BLaER1 (cell line): ENCODE data around the gene RYR3.

ENCODE experiments used
- H3K27ac ChIP-seq: shearing (Covaris generic); formaldehyde crosslinking; 2 replicates; pipeline ENCODE4 v1.8.1; 2022
- H3K27me3 ChIP-seq: shearing (Covaris generic); formaldehyde crosslinking; 2 replicates; pipeline ENCODE4 v1.8.1; 2022
- H3K36me3 ChIP-seq: shearing (Covaris generic); formaldehyde crosslinking; 2 replicates; pipeline ENCODE4 v1.8.1; 2022
- H3K4me1 ChIP-seq: shearing (Covaris generic); formaldehyde crosslinking; 2 replicates; pipeline ENCODE4 v1.8.1; 2022
- H3K4me2 ChIP-seq: shearing (Covaris generic); formaldehyde crosslinking; 2 replicates; pipeline ENCODE4 v1.8.1; 2022
- H3K4me3 ChIP-seq: shearing (Covaris generic); formaldehyde crosslinking; 2 replicates; pipeline ENCODE4 v1.8.1; 2022
- H3K9ac ChIP-seq: shearing (Covaris generic); formaldehyde crosslinking; 2 replicates; pipeline ENCODE4 v1.8.1; 2022
- H3K9me3 ChIP-seq: shearing (Covaris generic); formaldehyde crosslinking; 2 replicates; pipeline ENCODE4 v1.8.1; 2022
- H4K20me1 ChIP-seq: shearing (Covaris generic); formaldehyde crosslinking; 2 replicates; pipeline ENCODE4 v1.8.1; 2022
- Cebpa-rat ChIP-seq: shearing (Covaris generic); IDR thresholded peaks from 2 replicates; pipeline ENCODE4 v1.8.1; 2022

Gene RYR3

DNA sequence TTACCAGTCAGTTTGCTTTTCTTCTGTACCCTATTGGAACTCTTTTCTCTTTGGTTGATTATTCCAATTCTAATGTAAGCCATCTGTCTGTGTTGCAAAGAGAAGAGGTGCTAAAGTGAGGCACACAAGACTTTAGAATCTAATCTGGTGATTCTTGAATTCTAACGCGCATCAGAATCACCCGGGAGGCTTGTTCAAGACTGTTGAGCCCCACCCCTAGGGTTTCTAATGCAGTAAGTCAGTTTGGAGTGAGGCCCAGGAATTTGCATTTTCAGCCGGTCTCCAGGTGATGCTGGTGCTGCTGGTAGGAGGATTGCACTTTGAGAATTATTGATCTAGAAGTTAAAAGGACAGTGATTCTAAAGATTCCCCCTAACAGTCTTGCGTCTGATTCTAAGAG, 472.2 kb downstream of the RYR3 start:
- Histone ChIP-seq H3K9ac (no peak overlapping the region), H3K27me3 (no peaks in the 10 kb centered on the region), H3K4me3 (no peak overlapping the region), H3K4me1 (peaks cover 8% of the 10 kb centered on the region), H4K20me1 (no peaks in the 10 kb centered on the region), H3K27ac (no peak overlapping the region), H3K4me2 (no peak overlapping the region), H3K36me3 (no peaks in the 10 kb centered on the region), H3K9me3 (no peaks in the 10 kb centered on the region)
- no peak for TF ChIP-seq Cebpa-rat

DNA sequence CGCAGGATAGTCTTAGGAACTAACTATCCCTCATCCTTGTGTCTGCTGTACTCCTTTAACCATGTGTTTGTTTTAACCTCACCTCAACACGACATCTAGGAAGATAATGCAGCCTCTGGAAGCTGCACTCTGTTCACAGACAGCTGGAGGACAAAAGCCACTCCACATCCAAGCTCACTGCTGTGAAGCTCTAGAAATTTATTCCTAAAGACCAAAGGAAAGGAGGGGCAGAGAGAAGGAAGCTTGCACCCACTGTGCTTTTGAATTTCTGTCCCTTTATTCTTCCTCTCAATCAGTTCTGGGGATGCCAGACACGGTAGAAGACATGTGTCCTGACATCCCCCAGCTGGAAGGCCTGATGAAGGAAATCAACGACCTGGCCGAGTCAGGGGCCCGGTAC, 474.6 kb downstream of the RYR3 start:
- Histone ChIP-seq H3K4me2 (no peak overlapping the region), H3K27me3 (no peaks in the 10 kb centered on the region), H4K20me1 (no peaks in the 10 kb centered on the region), H3K27ac (no peak overlapping the region), H3K4me1 (peaks cover 2% of the 10 kb centered on the region), H3K36me3 (no peaks in the 10 kb centered on the region), H3K9me3 (no peaks in the 10 kb centered on the region), H3K9ac (no peak overlapping the region), H3K4me3 (no peak overlapping the region)
- no peak for TF ChIP-seq Cebpa-rat

DNA sequence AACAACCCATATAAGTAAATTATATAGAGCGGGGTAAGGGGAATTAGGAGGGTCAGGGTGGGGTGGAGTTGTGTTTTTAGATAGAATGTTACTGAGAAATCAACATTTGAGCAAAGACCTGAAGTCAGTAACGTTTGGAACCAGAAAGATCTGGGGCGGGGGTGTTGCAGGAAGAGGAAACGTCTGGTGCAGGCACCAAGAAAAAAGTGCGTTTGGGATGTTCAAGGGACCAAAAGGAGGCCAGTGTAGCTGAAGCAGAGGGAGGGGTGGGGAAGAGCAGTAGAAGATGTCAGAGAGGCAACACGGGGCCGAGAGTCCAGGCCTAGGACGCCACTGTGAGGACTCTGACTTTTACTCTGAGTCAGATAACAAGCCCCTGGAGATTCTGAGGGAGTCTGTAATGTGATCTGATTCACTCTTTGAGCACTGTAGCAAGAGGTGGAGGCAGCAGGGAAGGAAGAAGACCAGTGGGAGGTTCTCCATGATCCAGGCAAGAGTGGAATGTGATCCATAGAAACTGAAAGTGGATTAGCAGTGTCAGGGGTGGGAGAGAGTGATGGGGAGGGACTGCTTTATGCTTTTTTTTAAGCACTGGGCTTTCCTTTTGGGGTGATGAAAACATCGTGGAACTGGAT, 478.3 kb downstream of the RYR3 start:
- Histone ChIP-seq H3K4me1 (no peaks in the 10 kb centered on the region), H3K36me3 (no peaks in the 10 kb centered on the region), H3K27ac (no peak overlapping the region), H3K27me3 (no peaks in the 10 kb centered on the region), H3K9ac (no peak overlapping the region), H3K4me2 (no peak overlapping the region), H4K20me1 (no peaks in the 10 kb centered on the region), H3K9me3 (no peaks in the 10 kb centered on the region), H3K4me3 (no peak overlapping the region)
- no peak for TF ChIP-seq Cebpa-rat

DNA sequence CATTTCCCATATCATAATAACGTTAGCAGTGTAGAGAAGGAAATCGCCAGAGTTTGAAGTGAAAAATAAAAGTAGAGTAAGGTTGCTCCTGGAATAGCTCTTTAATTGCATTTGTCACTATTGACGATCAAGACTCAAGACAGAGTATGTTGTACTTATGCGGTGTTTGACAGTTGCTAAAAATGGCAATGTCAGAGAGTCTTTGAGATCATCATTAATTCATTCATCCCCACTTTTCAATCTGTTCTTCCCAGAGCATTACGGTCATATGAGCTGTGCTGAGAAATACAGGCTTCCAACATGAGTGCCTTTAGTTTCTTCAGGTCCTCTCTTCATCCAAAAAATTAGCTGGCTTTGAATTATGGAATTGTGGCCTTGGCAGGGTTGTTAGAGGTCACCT, 483.7 kb downstream of the RYR3 start:
- H3K27me3 ChIP-seq = no peaks in the 10 kb centered on the region
- H3K4me2 ChIP-seq = no peak overlapping the region
- H4K20me1 ChIP-seq = no peaks in the 10 kb centered on the region
- no peaks in the 10 kb centered on the region for H3K9me3 ChIP-seq
- no peaks in the 10 kb centered on the region for H3K4me1 ChIP-seq
- H3K27ac ChIP-seq = no peak overlapping the region
- H3K9ac ChIP-seq = no peak overlapping the region
- no peaks in the 10 kb centered on the region for H3K36me3 ChIP-seq
- TF ChIP-seq Cebpa-rat = no peak
- no peak overlapping the region for H3K4me3 ChIP-seq

DNA sequence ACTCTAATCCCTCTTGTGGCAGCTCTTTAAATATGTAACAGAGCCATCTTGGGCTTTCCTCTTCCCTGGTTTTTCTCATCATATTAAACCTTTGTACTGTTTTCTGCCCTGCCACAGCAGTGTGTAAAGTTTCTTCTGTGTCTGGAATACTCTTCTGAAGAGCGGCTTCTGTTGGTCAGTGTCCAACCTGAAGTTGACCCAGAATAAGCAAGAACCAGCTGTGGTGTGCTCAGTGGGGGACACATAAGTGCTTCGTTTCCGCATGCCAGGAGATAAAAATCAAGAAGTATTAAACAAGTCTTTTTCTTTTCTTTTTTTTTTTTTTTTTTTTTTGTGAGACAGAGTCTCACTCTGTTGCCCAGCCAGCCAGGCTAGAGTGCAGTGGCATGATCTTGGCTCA, 484.3 kb downstream of the RYR3 start:
- H4K20me1 ChIP-seq = no peaks in the 10 kb centered on the region
- H3K9ac ChIP-seq = no peak overlapping the region
- no peaks in the 10 kb centered on the region for H3K4me1 ChIP-seq
- no peak overlapping the region for H3K27ac ChIP-seq
- no peak for TF ChIP-seq Cebpa-rat
- no peaks in the 10 kb centered on the region for H3K9me3 ChIP-seq
- no peaks in the 10 kb centered on the region for H3K27me3 ChIP-seq
- no peaks in the 10 kb centered on the region for H3K36me3 ChIP-seq
- H3K4me2 ChIP-seq = no peak overlapping the region
- no peak overlapping the region for H3K4me3 ChIP-seq

- H3K9me3 ChIP-seq = no peaks in the 10 kb centered on the region
- no peak overlapping the region for H3K27ac ChIP-seq
- no peaks in the 10 kb centered on the region for H3K4me1 ChIP-seq
- H3K27me3 ChIP-seq = no peaks in the 10 kb centered on the region
- no peak overlapping the region for H3K4me2 ChIP-seq
- no peak for TF ChIP-seq Cebpa-rat
- no peaks in the 10 kb centered on the region for H4K20me1 ChIP-seq
- H3K4me3 ChIP-seq = no peak overlapping the region
- no peak overlapping the region for H3K9ac ChIP-seq
- H3K36me3 ChIP-seq = no peaks in the 10 kb centered on the region
Measured at GRCh38 chr15:33797651-33798050, 486.9 kb downstream of the RYR3 start.

- Histone ChIP-seq H3K4me1 (no peaks in the 10 kb centered on the region), H3K4me2 (no peak overlapping the region), H3K27ac (no peak overlapping the region), H4K20me1 (no peaks in the 10 kb centered on the region), H3K27me3 (no peaks in the 10 kb centered on the region), H3K9ac (no peak overlapping the region), H3K36me3 (no peaks in the 10 kb centered on the region), H3K9me3 (no peaks in the 10 kb centered on the region), H3K4me3 (no peak overlapping the region)
- no peak for TF ChIP-seq Cebpa-rat
Measured at GRCh38 chr15:33801954-33802353, 491.2 kb downstream of the RYR3 start.

GRCh38 chr15:33807665-33808064, 496.9 kb downstream of the RYR3 start:
- Histone ChIP-seq H3K4me2 (no peak overlapping the region), H3K27me3 (no peaks in the 10 kb centered on the region), H3K27ac (no peak overlapping the region), H3K4me1 (no peaks in the 10 kb centered on the region), H4K20me1 (no peaks in the 10 kb centered on the region), H3K9me3 (no peaks in the 10 kb centered on the region; the same call in 1 of the 2 replicates), H3K36me3 (no peaks in the 10 kb centered on the region), H3K9ac (no peak overlapping the region), H3K4me3 (no peak overlapping the region)
- TF ChIP-seq Cebpa-rat = no peak

DNA sequence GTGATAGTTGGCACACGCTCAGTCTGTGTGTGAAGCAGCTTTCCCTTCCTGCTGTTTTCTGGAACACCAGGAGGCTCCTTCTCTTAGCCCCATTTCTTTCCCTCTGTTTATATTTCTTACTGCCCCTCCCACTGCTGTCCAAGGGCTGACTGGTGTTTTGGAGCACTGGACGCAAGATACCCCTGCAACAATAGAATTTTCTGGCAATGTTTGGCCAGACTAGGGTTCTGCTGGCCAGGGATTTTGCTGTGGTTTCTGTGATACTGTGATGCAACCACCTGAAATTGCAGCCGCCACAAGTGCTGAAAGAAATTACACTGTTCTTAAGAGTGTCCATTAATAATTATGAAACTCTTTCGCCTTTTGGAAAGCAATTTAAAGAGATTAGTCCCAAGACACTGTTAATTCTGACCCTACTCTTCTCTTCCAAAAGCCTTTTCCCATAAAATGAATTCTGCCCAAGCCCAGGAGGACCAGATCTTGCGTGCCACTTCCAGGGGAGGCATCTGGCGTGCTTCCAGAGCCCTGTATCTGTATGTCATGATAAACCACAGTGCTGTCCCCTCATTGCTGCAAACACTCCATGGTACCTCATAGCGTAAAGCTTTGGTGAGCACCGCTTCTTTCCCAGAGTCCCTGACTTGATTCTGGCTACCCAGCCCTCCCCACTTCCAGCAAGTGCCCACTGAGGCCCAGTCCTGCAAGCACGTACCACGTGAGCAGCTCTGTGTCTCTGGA, 498.1 kb downstream of the RYR3 start:
- Histone ChIP-seq H3K4me3 (no peak overlapping the region), H3K36me3 (no peaks in the 10 kb centered on the region), H3K9me3 (no peaks in the 10 kb centered on the region; the same call in 1 of the 2 replicates), H3K9ac (no peak overlapping the region), H4K20me1 (no peaks in the 10 kb centered on the region), H3K27me3 (no peaks in the 10 kb centered on the region), H3K27ac (no peak overlapping the region), H3K4me1 (no peaks in the 10 kb centered on the region), H3K4me2 (no peak overlapping the region)
- TF ChIP-seq Cebpa-rat = no peak

DNA sequence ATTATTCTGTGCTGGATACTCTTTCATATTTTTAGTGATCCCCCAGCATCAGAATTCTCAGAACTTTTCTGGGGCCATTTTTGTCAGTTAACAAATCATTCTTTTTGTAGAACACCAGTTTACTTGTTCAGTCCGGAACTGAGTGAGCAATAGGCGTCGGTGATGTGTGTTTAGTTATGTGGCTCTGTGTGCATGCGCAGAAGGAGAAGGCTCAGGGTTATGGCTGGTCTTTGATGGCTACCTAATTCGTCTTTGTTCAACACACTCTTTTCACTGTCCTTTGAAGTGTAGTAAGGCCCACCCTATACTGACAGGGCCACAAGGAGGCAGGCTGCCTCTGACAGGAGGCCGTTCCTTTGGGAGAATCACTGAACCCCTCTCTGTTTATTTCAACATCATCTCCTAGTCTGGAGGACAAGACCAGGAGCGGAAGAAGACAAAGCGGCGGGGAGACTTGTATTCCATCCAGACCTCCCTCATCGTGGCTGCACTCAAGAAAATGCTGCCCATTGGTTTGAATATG, 499.4 kb downstream of the RYR3 start:
- no peak overlapping the region for H3K27ac ChIP-seq
- H3K27me3 ChIP-seq = no peaks in the 10 kb centered on the region
- TF ChIP-seq Cebpa-rat = no peak
- H4K20me1 ChIP-seq = no peaks in the 10 kb centered on the region
- H3K9me3 ChIP-seq = no peaks in the 10 kb centered on the region; the same call in 1 of the 2 replicates
- H3K9ac ChIP-seq = no peak overlapping the region
- no peaks in the 10 kb centered on the region for H3K4me1 ChIP-seq
- H3K36me3 ChIP-seq = no peaks in the 10 kb centered on the region
- no peak overlapping the region for H3K4me2 ChIP-seq
- H3K4me3 ChIP-seq = no peak overlapping the region
